ENCODE measurements around the gene FNBP1L.

FNBP1L gene

GRCh38 chr1:93565496-93566206, 117.7 kb downstream of the FNBP1L start:
- no peak overlapping the region for H3K4me3 ChIP-seq (ENCODE audit: low read depth, low read length)
- no peak for TF ChIP-seq CTCF (IDR thresholded peaks at IDR 0.05; ENCODE audit: insufficient read depth, low read depth, low read length, missing control alignments)
- no peak for DNase-seq (ENCODE audit: low read depth)

- H3K4me3 ChIP-seq (ENCODE audit: low read depth, low read length), result no peak overlapping the region
- DNase-seq (ENCODE audit: low read depth), result no peak
- no peak for TF ChIP-seq CTCF (IDR thresholded peaks at IDR 0.05; ENCODE audit: insufficient read depth, low read depth, low read length, missing control alignments)
Observed at GRCh38 chr1:93566227-93566626, 118.3 kb downstream of the FNBP1L start.

- no peak for TF ChIP-seq CTCF (IDR thresholded peaks at IDR 0.05; ENCODE audit: insufficient read depth, low read depth, low read length, missing control alignments)
- no peak overlapping the region for H3K4me3 ChIP-seq (ENCODE audit: low read depth, low read length)
- no peak for DNase-seq (ENCODE audit: low read depth)
Observed at GRCh38 chr1:93567255-93567918, 119.5 kb downstream of the FNBP1L start.

GRCh38 chr1:93569489-93569888, 121.6 kb downstream of the FNBP1L start:
- no peak for DNase-seq (ENCODE audit: low read depth)
- no peak overlapping the region for H3K4me3 ChIP-seq (ENCODE audit: low read depth, low read length)
- no peak for TF ChIP-seq CTCF (IDR thresholded peaks at IDR 0.05; ENCODE audit: insufficient read depth, low read depth, low read length, missing control alignments)

- no peak for TF ChIP-seq CTCF (IDR thresholded peaks at IDR 0.05; ENCODE audit: insufficient read depth, low read depth, low read length, missing control alignments)
- DNase-seq (ENCODE audit: low read depth), result no peak
- no peak overlapping the region for H3K4me3 ChIP-seq (ENCODE audit: low read depth, low read length)
Observed at GRCh38 chr1:93571623-93572310, 123.8 kb downstream of the FNBP1L start.

GRCh38 chr1:93573940-93574469, 126.1 kb downstream of the FNBP1L start:
- no peak for DNase-seq (ENCODE audit: low read depth)
- no peak for TF ChIP-seq CTCF (IDR thresholded peaks at IDR 0.05; ENCODE audit: insufficient read depth, low read depth, low read length, missing control alignments)

More at GRCh38 chr1:93573940-93574469, 126.1 kb downstream of the FNBP1L start:
- H3K4me3 ChIP-seq (ENCODE audit: low read depth, low read length), result no peak overlapping the region
